Adrenal gland (tissue), 19 donors: ENCODE measurements around the gene CFAP45. TPM values are rescaled to one million over a fixed set of nuclear protein-coding genes. Genes with fewer than 3 reads are reported as not detected.
A peak's percentile ranks its signal among the peaks of the same experiment; 100 is the strongest.

Experiments used
- DNase-seq, 7 donors: peaks; one replicate each; pipeline ENCODE4 v3.0.0-alpha.2; 2019 to 2020
- H3K27ac ChIP-seq, 5 donors: fragments of 200-600 bp; sonication (generic) in 4 of 5; 1 replicate in 3 of 5; 2 replicates in 2 of 5; pipeline versions ENCODE4 v1.5.1 to v1.8.0; 2016 to 2020; ENCODE audit warnings: mild to moderate bottlenecking in 1 of 5
- H3K27me3 ChIP-seq: fragments of 200-600 bp; 2 replicates; pipeline ENCODE4 v1.8.0; 2021
- H3K36me3 ChIP-seq, 2 donors: fragments of 200-600 bp; replicated peaks in 1 of 2; 1 replicate in 1 of 2; 2 replicates in 1 of 2; pipeline versions ENCODE4 v1.5.1 to v1.8.0; 2018 to 2022
- H3K4me1 ChIP-seq, 2 donors: fragments of 200-600 bp; replicated peaks in 1 of 2; 1 replicate in 1 of 2; 2 replicates in 1 of 2; pipeline versions ENCODE4 v1.5.1 to v1.8.0; 2018 to 2021
- H3K4me3 ChIP-seq, 4 donors: fragments of 200-600 bp; sonication (generic) in 3 of 4; one replicate each; pipeline ENCODE4 v1.5.1; 2016 to 2018
- H3K9me3 ChIP-seq, 3 donors: fragments of 200-600 bp; sonication (generic) in 1 of 3; replicated peaks in 1 of 3; 1 replicate in 2 of 3; 2 replicates in 1 of 3; pipeline versions ENCODE4 v1.5.1 to v1.8.0; 2016 to 2021
- CTCF ChIP-seq, 6 experiments: fragments of 450-650 bp in 4 of 6; fragments of 200-600 bp in 2 of 6; sonication (generic) in 1 of 6; IDR thresholded peaks; 1 replicate in 5 of 6; 2 replicates in 1 of 6; pipeline versions ENCODE4 v1.5.1 to v1.8.0; 2016 to 2021; ENCODE audit warnings: antibody characterized with exemption in 6 of 6, mild to moderate bottlenecking in 2 of 6, moderate library complexity in 1 of 6
- POLR2A ChIP-seq, 2 donors: fragments of 450-650 bp; IDR thresholded peaks; one replicate each; pipeline ENCODE4 v1.6.1; 2017; ENCODE audit warnings: antibody characterized with exemption in 2 of 2, mild to moderate bottlenecking in 2 of 2, moderate library complexity in 1 of 2
- WGBS, 4 donors: extraction: QIAGEN DNeasy Blood & Tissue Kit in 2 of 4; methylation state at CpG; one replicate each; pipeline versions ENCODE4 v1.1.5 to v1.1.7; 2013 to 2017; 5-methylcytosine and 5-hydroxymethylcytosine counted together
- intact Hi-C, 2 donors: fragments of 100-400 bp; cut with DNase I; formaldehyde crosslinking; loops; one replicate each; pipeline versions ENCODE4 v1.14.1 to v1.15.0; 2022 to 2023
- long read RNA-seq, 10 donors: library from polyadenylated mRNA in 3 of 10; unstranded in 2 of 10; stranded (forward) in 1 of 10; transcript quantifications; one replicate each; pipeline ENCODE4 v2.0.0 and lab custom pipeline, GENCODE V29; 2021 to 2026
- polyA plus RNA-seq, 3 donors: library from polyadenylated mRNA; stranded (reverse); fragments of 200-250 nt in 2 of 3; fragments of 350-450 nt in 1 of 3; fragmentation: Illumina TruSeq in 1 of 3; extraction: RNeasy Lipid Tissue Mini Kit (QIAGEN cat#74804) in 1 of 3; gene quantifications; one replicate each; pipeline ENCODE4 v1.2.3, GENCODE V29; 2013 to 2014
- total RNA-seq, 9 donors: library from RNA; depleted of rRNA in 4 of 9; stranded (reverse); fragments of >200 nt in 4 of 9; fragments of 120-200 nt in 1 of 9; fragmentation: NEBNext Ultra II Directional in 1 of 9; extraction: Animal tissue kit (Norgen Biotek cat#: 25700) in 1 of 9; gene quantifications; one replicate each; pipeline versions ENCODE4 v1.1.0 to v1.2.4, GENCODE V29; 2013 to 2023
- donor health status: healthy with polysubstance abuse.
- donor health status: Bipolar disorder and iron deficiency.
- donor health status: DM: yes; HTN: yes; CAD: no.
- donor health status: DM: no; HTN: no; CAD: no.
- donor health status: DM: no; HTN: no; CAD: no.
- donor health status: DM: yes; HTN: yes; CAD: no.

The CFAP45 gene
- total RNA-seq = under 1 TPM in 3 of 9 donors, not detected in 6; 0.14 to 0.81 (median 0.17) TPM
- polyA plus RNA-seq = under 1 TPM; 0.30 to 0.42 (median 0.40) TPM
- long read RNA-seq, donor 1 = 0 reads
- long read RNA-seq, donor 2 = 0 reads
- long read RNA-seq, donor 3 = 0 reads
- long read RNA-seq, donor 4 = 0 reads
- long read RNA-seq, donor 5 = 0 reads
- long read RNA-seq, donor 6 = 0 reads
- long read RNA-seq, donor 7 = 0 reads
- long read RNA-seq, donor 8 = 0 reads
- long read RNA-seq, donor 9 = 0 reads
- long read RNA-seq, donor 10 = 0 reads

- Histone ChIP-seq H3K4me3 (no peak within 1 kb of the TSS), H3K4me1 (peaks cover 3 to 18% of the 10 kb centered on the region in 2 donors), H3K27ac (no peak within 1 kb of the TSS), H3K36me3 (no peaks in the 10 kb centered on the region), H3K27me3 (no peaks in the 10 kb centered on the region), H3K9me3 (no peaks in the 10 kb centered on the region)
- WGBS, 4 donors = 18 to 57% (median 21%) methylated on average over 11 to 30 of the region's 30 CpGs
- DNase-seq = peak; percentile 82 to 93 (median 90)
- TF ChIP-seq CTCF (IDR thresholded peaks at IDR 0.05) (no peak), POLR2A (IDR thresholded peaks at IDR 0.05) (no peak)
- intact Hi-C loops = no loop called here
These were observed at the start of gene CFAP45 for GRCh38 chr1:159900086-159900680. Gene CFAP45 (minus strand): TSS chr1:159900165. CDS start chr1:159900098, 67 bp downstream.

- H3K9me3 ChIP-seq = no peaks in the 10 kb centered on the region
- intact Hi-C loops = loop anchor here in 1 of 2 donors (10.0 kb wide), 1 partner anchor 146 kb away; the partner anchor contains the start of gene IGSF8
- WGBS, 4 donors = 84 to 88% (median 87%) methylated on average over 6 of the region's 6 CpGs
- TF ChIP-seq CTCF (IDR thresholded peaks at IDR 0.05) (no peak), POLR2A (IDR thresholded peaks at IDR 0.05) (no peak)
- no peak for DNase-seq
- no peak overlapping the region for H3K27ac ChIP-seq
- no peak overlapping the region for H3K4me3 ChIP-seq
- H3K36me3 ChIP-seq = no peaks in the 10 kb centered on the region
- peaks cover 23% of the 10 kb centered on the region for H3K27me3 ChIP-seq
- H3K4me1 ChIP-seq = peaks cover 0 to 10% of the 10 kb centered on the region in 2 donors
These were observed 49.2 kb upstream of the CFAP45 start for GRCh38 chr1:159949123-159949522.

GRCh38 chr1:159947942-159948341 is 48.0 kb upstream of the CFAP45 start:
- H3K9me3 ChIP-seq = no peaks in the 10 kb centered on the region
- peaks cover 0 to 10% of the 10 kb centered on the region in 2 donors for H3K4me1 ChIP-seq
- DNase-seq = no peak
- TF ChIP-seq CTCF (IDR thresholded peaks at IDR 0.05) (no peak), POLR2A (IDR thresholded peaks at IDR 0.05) (no peak)
- 46 to 73% (median 59%) methylated on average over 1 of the region's 1 CpG for WGBS, 4 donors
- H3K27me3 ChIP-seq = peaks cover 32% of the 10 kb centered on the region
- intact Hi-C loops = loop anchor here in 1 of 2 donors (10.0 kb wide), 1 partner anchor 147 kb away; the partner anchor contains the start of gene IGSF8
- H3K4me3 ChIP-seq = no peak overlapping the region
- no peaks in the 10 kb centered on the region for H3K36me3 ChIP-seq
- H3K27ac ChIP-seq = no peak overlapping the region

- H3K9me3 ChIP-seq = no peaks in the 10 kb centered on the region
- WGBS, 4 donors = 60 to 72% (median 62%) methylated on average over 9 of the region's 9 CpGs
- TF ChIP-seq POLR2A (IDR thresholded peaks at IDR 0.05) (no peak), CTCF (IDR thresholded peaks at IDR 0.05) (no peak)
- intact Hi-C loops = loop anchor here in 1 of 2 donors (10.0 kb wide), 1 partner anchor 148 kb away; the partner anchor contains the start of gene IGSF8
- DNase-seq = no peak
- H3K27me3 ChIP-seq = peaks cover 24% of the 10 kb centered on the region
- H3K4me3 ChIP-seq = no peak overlapping the region
- H3K27ac ChIP-seq = no peak overlapping the region
- peaks cover 0 to 10% of the 10 kb centered on the region in 2 donors for H3K4me1 ChIP-seq
- no peaks in the 10 kb centered on the region for H3K36me3 ChIP-seq
These were observed 46.5 kb upstream of the CFAP45 start for GRCh38 chr1:159946242-159947187.
